Fibroblast of mammary gland (primary cell): ENCODE measurements around the gene HSF4.

ENCODE experiments used
- DNase-seq: peaks from one replicate; pipeline ENCODE4 v3.0.0-alpha.2; 2010; ENCODE audit warnings: low read depth
- H3K4me3 ChIP-seq: 2 replicates; pipeline ENCODE4 v1.5.1; 2011; ENCODE audit warnings: low read depth, mild to moderate bottlenecking, low read length, moderate library complexity; ENCODE audit not compliant: control insufficient read depth
- CTCF ChIP-seq: conservative IDR thresholded peaks from 2 replicates; pipeline ENCODE4 v1.5.1; 2011; ENCODE audit warnings: low read depth, low read length, inconsistent platforms; ENCODE audit not compliant: control insufficient read depth, insufficient read depth

Gene HSF4

GRCh38 chr16:67212766-67213165 lies 48.2 kb downstream of the HSF4 start:
- TF ChIP-seq CTCF, result no peak
- no peak overlapping the region for H3K4me3 ChIP-seq
- no peak for DNase-seq

GRCh38 chr16:67213197-67214019 lies 48.9 kb downstream of the HSF4 start:
- no peak for TF ChIP-seq CTCF
- no peak overlapping the region for H3K4me3 ChIP-seq
- no peak for DNase-seq

GRCh38 chr16:67215706-67216105 lies 51.2 kb downstream of the HSF4 start:
- no peak overlapping the region for H3K4me3 ChIP-seq
- DNase-seq, result no peak
- no peak for TF ChIP-seq CTCF

GRCh38 chr16:67216612-67217490 lies 52.3 kb downstream of the HSF4 start:
- no peak for DNase-seq
- TF ChIP-seq CTCF, result no peak
- no peak overlapping the region for H3K4me3 ChIP-seq
